UCSD-AML1 (cell line): ENCODE results near the gene PPP2R5A.
"Not testable (repeated sequence)": the region's sequence is repeated elsewhere in the genome, so short reads cannot be mapped to it uniquely, and the experiment has no call there.

Source experiments
- DNase-seq: peaks from one replicate; lab custom pipeline; 2025; ENCODE audit not compliant: unreplicated experiment; lab: John Stamatoyannopoulos, UW

The PPP2R5A gene

GRCh38 chr1:212294983-212295382 lies 9.8 kb downstream of the PPP2R5A start:
- no peak for DNase-seq

GRCh38 chr1:212295579-212295978 lies 10.4 kb downstream of the PPP2R5A start:
- no peak for DNase-seq

GRCh38 chr1:212297338-212297737 lies 12.1 kb downstream of the PPP2R5A start:
- no peak for DNase-seq

GRCh38 chr1:212301580-212301979 lies 16.4 kb downstream of the PPP2R5A start:
- DNase-seq = no peak

- DNase-seq = no peak
These were observed 17.7 kb downstream of the PPP2R5A start for GRCh38 chr1:212302745-212303383.

GRCh38 chr1:212305342-212305741 lies 20.1 kb downstream of the PPP2R5A start:
- DNase-seq = no peak

GRCh38 chr1:212305984-212306452 lies 20.8 kb downstream of the PPP2R5A start:
- DNase-seq = not testable (repeated sequence)

- no peak for DNase-seq
These were observed 24.8 kb downstream of the PPP2R5A start for GRCh38 chr1:212309967-212310366.

- DNase-seq = no peak
These were observed 25.2 kb downstream of the PPP2R5A start for GRCh38 chr1:212310383-212310782.

- DNase-seq = no peak
These were observed 26.8 kb downstream of the PPP2R5A start for GRCh38 chr1:212311836-212312497.

GRCh38 chr1:212313616-212314015 lies 28.4 kb downstream of the PPP2R5A start:
- no peak for DNase-seq

GRCh38 chr1:212315184-212315583 lies 30.0 kb downstream of the PPP2R5A start:
- no peak for DNase-seq

GRCh38 chr1:212315907-212316306 lies 30.7 kb downstream of the PPP2R5A start:
- DNase-seq = no peak

- no peak for DNase-seq
These were observed 32.7 kb downstream of the PPP2R5A start for GRCh38 chr1:212317916-212318315.

GRCh38 chr1:212321031-212321430 lies 35.8 kb downstream of the PPP2R5A start:
- DNase-seq = not testable (repeated sequence)

GRCh38 chr1:212323066-212323465 lies 37.9 kb downstream of the PPP2R5A start:
- DNase-seq = no peak

- no peak for DNase-seq
These were observed 41.3 kb downstream of the PPP2R5A start for GRCh38 chr1:212326541-212326940.

GRCh38 chr1:212328248-212328647 lies 43.0 kb downstream of the PPP2R5A start:
- DNase-seq = no peak

GRCh38 chr1:212329105-212329504 lies 43.9 kb downstream of the PPP2R5A start:
- DNase-seq = no peak

GRCh38 chr1:212341090-212341489 lies 55.9 kb downstream of the PPP2R5A start:
- DNase-seq = no peak

- DNase-seq = no peak
These were observed 59.7 kb downstream of the PPP2R5A start for GRCh38 chr1:212344905-212345304.

GRCh38 chr1:212346601-212347000 lies 61.4 kb downstream of the PPP2R5A start:
- DNase-seq = no peak
